Naive thymus-derived CD4-positive, alpha-beta T cell (primary cell): ENCODE data around the gene CALU. TPM values are rescaled to one million over a fixed set of nuclear protein-coding genes. Genes with fewer than 3 reads are reported as not detected.
A peak's percentile ranks its signal among the peaks of the same experiment; 100 is the strongest.

Experiments
- ATAC-seq: fragments of 150-1000 bp; cut with Tn5 transposase; 2 replicates; pipeline ENCODE4 v1.10.0; 2021; ENCODE audit warnings: mild to moderate bottlenecking, moderate library complexity
- CTCF ChIA-PET: fragments of 350-600 bp; sonication (Branson Sonifier 250); formaldehyde crosslinking; loops from one replicate; lab custom pipeline; 2021; ENCODE audit warnings: antibody characterized with exemption; lab: Charles Lee
- POLR2A ChIA-PET: fragments of 350-600 bp; sonication (Branson Sonifier 250); formaldehyde crosslinking; loops from one replicate; lab custom pipeline; 2021; ENCODE audit warnings: antibody characterized with exemption, inconsistent platforms; lab: Charles Lee
- DNase-seq, 9 donors: peaks; one replicate each; pipeline versions ENCODE4 v3.0.0 to v3.0.0-alpha.2; 2020 to 2022; ENCODE audit warnings: mixed read lengths in 1 of 9
- H3K27ac ChIP-seq: one replicate; pipeline ENCODE4 v1.7.0; 2013; ENCODE audit warnings: mild to moderate bottlenecking, low read depth, low read length, moderate library complexity
- H3K27me3 ChIP-seq, 2 donors: one replicate each; pipeline ENCODE4 v1.7.0; 2013; ENCODE audit warnings: low read length in 2 of 2, mild to moderate bottlenecking in 2 of 2, moderate library complexity in 2 of 2; ENCODE audit not compliant: control insufficient read depth in 2 of 2, insufficient read depth in 2 of 2
- H3K36me3 ChIP-seq, 3 experiments: 1 replicate in 2 of 3; 2 replicates in 1 of 3; pipeline ENCODE4 v1.7.0; 2013; ENCODE audit warnings: low read length in 3 of 3, mild to moderate bottlenecking in 3 of 3, moderate library complexity in 1 of 3; ENCODE audit not compliant: insufficient read depth in 3 of 3, control insufficient read depth in 2 of 3
- H3K4me1 ChIP-seq, 2 donors: one replicate each; pipeline ENCODE4 v1.7.0; 2013; ENCODE audit warnings: low read length in 2 of 2, mild to moderate bottlenecking in 2 of 2, moderate library complexity in 1 of 2; ENCODE audit not compliant: control insufficient read depth in 2 of 2, insufficient read depth in 2 of 2
- H3K4me3 ChIP-seq: 2 replicates; pipeline ENCODE4 v1.7.0; 2013; ENCODE audit warnings: mild to moderate bottlenecking, low read length
- H3K9me3 ChIP-seq, 3 experiments: 1 replicate in 2 of 3; 2 replicates in 1 of 3; pipeline ENCODE4 v1.7.0; 2013; ENCODE audit warnings: low read length in 3 of 3; ENCODE audit not compliant: control insufficient read depth in 2 of 3
- H3K27ac Mint-ChIP-seq, 9 donors: one replicate each; pipeline ENCODE4 v1.8.0; 2020 to 2022; ENCODE audit warnings: mixed read lengths in 9 of 9, mild to moderate bottlenecking in 8 of 9, moderate library complexity in 5 of 9, inconsistent platforms in 2 of 9
- H3K27me3 Mint-ChIP-seq, 5 donors: one replicate each; pipeline ENCODE4 v1.8.0; 2021 to 2022; ENCODE audit warnings: mixed read lengths in 5 of 5, mild to moderate bottlenecking in 1 of 5
- H3K36me3 Mint-ChIP-seq, 5 donors: one replicate each; pipeline ENCODE4 v1.8.0; 2020 to 2022; ENCODE audit warnings: mixed read lengths in 5 of 5, mild to moderate bottlenecking in 3 of 5, inconsistent platforms in 1 of 5
- H3K4me1 Mint-ChIP-seq, 7 donors: one replicate each; pipeline ENCODE4 v1.8.0; 2020 to 2022; ENCODE audit warnings: mixed read lengths in 7 of 7, mild to moderate bottlenecking in 3 of 7, inconsistent platforms in 1 of 7
- H3K4me3 Mint-ChIP-seq, 10 donors: one replicate each; pipeline ENCODE4 v1.8.0; 2020 to 2022; ENCODE audit warnings: mild to moderate bottlenecking in 10 of 10, mixed read lengths in 10 of 10, moderate library complexity in 6 of 10, inconsistent platforms in 2 of 10
- H3K9me3 Mint-ChIP-seq, 11 donors: one replicate each; pipeline ENCODE4 v1.8.0; 2020 to 2022; ENCODE audit warnings: mixed read lengths in 11 of 11, mild to moderate bottlenecking in 4 of 11, inconsistent platforms in 1 of 11, moderate library complexity in 1 of 11
- intact Hi-C, 2 donors: fragments of 100-400 bp; cut with micrococcal nuclease; formaldehyde crosslinking; loops; one replicate each; pipeline ENCODE4 v1.15.1; 2023
- polyA plus RNA-seq, 2 donors: library from polyadenylated mRNA; unstranded; fragments of 300-500 nt; fragmentation: Illumina TruSeq; gene quantifications; one replicate each; pipeline ENCODE4 v1.2.3, GENCODE V29; 2021
- total RNA-seq, 6 experiments: library from RNA in 5 of 6; stranded (reverse) in 5 of 6; gene quantifications; 1 replicate in 5 of 6; 2 replicates in 1 of 6; pipeline ENCODE4 v1.2.3 and lab custom pipeline; 2021 to 2026

CALU gene
- total and polyA plus RNA-seq, 7 experiments from 2014 or later = 18.6 to 36.2 (median 22.2) TPM

- peaks cover 6 to 29% (median 12%) of the 10 kb centered on the region in 7 donors for H3K4me1 Mint-ChIP-seq
- Histone ChIP-seq H3K36me3 (peaks cover 0 to 3% (median 0%) of the 10 kb centered on the region in 3 experiments), H3K27me3 (no peaks in the 10 kb centered on the region), H3K27ac (peak within 1 kb of the TSS; percentile 68), H3K9me3 (no peaks in the 10 kb centered on the region), H3K4me1 (peaks cover 0 to 3% of the 10 kb centered on the region in 2 donors), H3K4me3 (peak within 1 kb of the TSS; percentile 64)
- peaks cover 0 to 36% (median 0%) of the 10 kb centered on the region in 5 donors for H3K27me3 Mint-ChIP-seq
- no peaks in the 10 kb centered on the region for H3K9me3 Mint-ChIP-seq
- POLR2A ChIA-PET = interaction anchor here (0.6 to 1.1 kb wide), 4 partner anchors 10 to 72 kb away, joined by 4 read pairs; partner anchors contain the start of genes ATP6V1F and CALU
- H3K4me3 Mint-ChIP-seq = peak within 1 kb of the TSS; percentile 62 to 90 (median 80)
- peaks cover 0 to 8% (median 0%) of the 10 kb centered on the region in 5 donors for H3K36me3 Mint-ChIP-seq
- H3K27ac Mint-ChIP-seq = peak within 1 kb of the TSS in 5 of 9 donors; percentile 19 to 80 (median 56)
- intact Hi-C loops = loop anchor here (1.0 to 5.0 kb wide), 4 partner anchors 51 to 71 kb away; partner anchors contain the start of genes ATP6V1F (in 2 of the 2) and CALU (in 2 of the 2)
- CTCF ChIA-PET = no interaction called here
- peak; percentile 95 for ATAC-seq
- peak; percentile 67 to 82 (median 76) for DNase-seq
Measured at GRCh38 chr7:128791121-128791971, 52.2 kb downstream of the CALU start, which contains the start of gene CCDC136. CCDC136 (plus strand) TSS chr7:128791968; CDS start chr7:128792412, 444 bp downstream.

GRCh38 chr7:128791972-128792327, 52.8 kb downstream of the CALU start:
- H3K27ac ChIP-seq = peak overlapping the region; percentile 68
- H3K9me3 ChIP-seq = no peaks in the 10 kb centered on the region
- DNase-seq (no peak), ATAC-seq (no peak)
- no peaks in the 10 kb centered on the region for H3K9me3 Mint-ChIP-seq
- H3K27ac Mint-ChIP-seq = peak overlapping the region in 2 of 9 donors; percentile 19 to 80
- peaks cover 0 to 3% of the 10 kb centered on the region in 2 donors for H3K4me1 ChIP-seq
- peaks cover 0 to 9% (median 0%) of the 10 kb centered on the region in 5 donors for H3K36me3 Mint-ChIP-seq
- peak overlapping the region; percentile 64 for H3K4me3 ChIP-seq
- POLR2A ChIA-PET = no interaction called here
- no peaks in the 10 kb centered on the region for H3K27me3 ChIP-seq
- intact Hi-C loops = loop anchor here (1.0 to 5.0 kb wide), 4 partner anchors 50 to 70 kb away; partner anchors contain the start of genes ATP6V1F (in 2 of the 2) and CALU (in 2 of the 2)
- H3K27me3 Mint-ChIP-seq = peaks cover 0 to 32% (median 0%) of the 10 kb centered on the region in 5 donors
- H3K4me1 Mint-ChIP-seq = peaks cover 6 to 29% (median 12%) of the 10 kb centered on the region in 7 donors
- H3K4me3 Mint-ChIP-seq = peak overlapping the region; percentile 27 to 90 (median 80)
- CTCF ChIA-PET = no interaction called here
- H3K36me3 ChIP-seq = peaks cover 0 to 3% (median 0%) of the 10 kb centered on the region in 3 experiments

DNA sequence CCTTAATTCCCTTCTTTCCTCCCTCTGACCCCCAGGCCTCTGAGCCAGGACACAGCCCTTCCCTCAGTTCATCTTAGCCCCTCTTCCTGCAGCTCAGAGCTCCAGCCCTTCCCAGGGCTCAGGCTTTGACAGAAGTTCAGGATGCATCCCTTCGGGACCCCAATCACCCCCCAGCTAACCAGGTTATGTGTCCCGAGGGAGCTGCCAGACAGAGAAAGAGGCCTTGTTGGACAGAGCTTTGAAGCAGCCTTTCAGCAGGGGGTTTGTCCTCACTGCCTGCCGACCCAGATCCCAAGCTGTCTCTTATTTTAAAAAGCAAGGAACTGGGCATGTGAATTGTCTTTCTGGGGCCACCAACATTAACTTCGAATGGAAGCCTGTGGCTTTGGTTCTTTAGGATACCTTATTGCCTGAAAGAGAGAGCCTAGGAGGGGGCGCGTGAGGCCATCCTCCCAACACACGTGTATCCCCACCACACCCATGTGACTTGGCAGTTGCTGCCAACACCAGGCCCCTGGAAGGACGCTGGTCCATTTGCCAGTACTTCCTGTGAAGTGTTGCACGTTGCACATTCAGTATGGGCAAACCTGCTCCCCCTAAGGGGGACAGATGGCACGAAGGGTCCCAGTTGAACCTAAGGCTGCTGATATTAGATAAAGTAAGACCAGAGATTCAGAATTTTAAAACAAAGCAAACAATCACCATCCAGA, 53.5 kb downstream of the CALU start:
- no peaks in the 10 kb centered on the region for H3K9me3 Mint-ChIP-seq
- intact Hi-C loops = loop anchor here (5.0 kb wide), 3 partner anchors 50 to 70 kb away; partner anchors contain the start of genes ATP6V1F (in 2 of the 2) and CALU (in 1 of the 2)
- no peaks in the 10 kb centered on the region for H3K27me3 ChIP-seq
- no peaks in the 10 kb centered on the region for H3K9me3 ChIP-seq
- POLR2A ChIA-PET = no interaction called here
- H3K4me1 ChIP-seq = peaks cover 0 to 3% of the 10 kb centered on the region in 2 donors
- H3K36me3 Mint-ChIP-seq = peaks cover 0 to 15% (median 5%) of the 10 kb centered on the region in 5 donors
- no peak overlapping the region for H3K27ac ChIP-seq
- DNase-seq = no peak
- CTCF ChIA-PET = no interaction called here
- peak overlapping the region in 2 of 9 donors; percentile 38 to 56 for H3K27ac Mint-ChIP-seq
- no peak overlapping the region for H3K4me3 ChIP-seq
- peak overlapping the region; percentile 38 to 90 (median 72) for H3K4me3 Mint-ChIP-seq
- H3K36me3 ChIP-seq = peaks cover 0 to 3% (median 0%) of the 10 kb centered on the region in 3 experiments
- peaks cover 6 to 29% (median 12%) of the 10 kb centered on the region in 7 donors for H3K4me1 Mint-ChIP-seq
- ATAC-seq = no peak
- H3K27me3 Mint-ChIP-seq = peaks cover 0 to 28% (median 0%) of the 10 kb centered on the region in 5 donors

DNA sequence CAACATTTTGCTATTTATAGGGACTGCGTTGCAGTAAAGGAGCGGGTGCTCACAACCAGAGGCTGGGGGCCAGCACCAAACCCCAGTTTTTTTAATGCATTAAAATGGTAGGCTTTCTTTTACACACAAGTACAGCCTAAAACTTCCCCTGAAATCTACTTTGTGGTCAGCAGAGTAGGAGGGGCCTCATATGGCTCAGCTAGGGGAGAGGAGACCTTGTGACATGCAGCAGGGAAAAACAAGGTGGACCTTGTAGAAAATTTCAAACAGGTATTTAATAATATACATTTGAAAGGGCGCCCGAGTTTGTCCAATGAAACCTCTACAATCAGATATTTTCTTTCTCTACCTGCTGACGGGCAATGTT, 54.0 kb downstream of the CALU start:
- H3K27me3 ChIP-seq = no peaks in the 10 kb centered on the region
- no peak overlapping the region for H3K27ac ChIP-seq
- Mint-ChIP-seq H3K9me3 (no peaks in the 10 kb centered on the region), H3K27me3 (peaks cover 0 to 25% (median 0%) of the 10 kb centered on the region in 5 donors), H3K27ac (peak overlapping the region in 1 of 9 donors; percentile 56), H3K36me3 (peaks cover 0 to 16% (median 5%) of the 10 kb centered on the region in 5 donors), H3K4me1 (peaks cover 6 to 28% (median 12%) of the 10 kb centered on the region in 7 donors), H3K4me3 (peak overlapping the region in 5 of 10 donors; percentile 6 to 90 (median 62))
- POLR2A ChIA-PET = no interaction called here
- H3K36me3 ChIP-seq = peaks cover 0 to 3% (median 0%) of the 10 kb centered on the region in 3 experiments
- ATAC-seq (no peak), DNase-seq (no peak)
- H3K4me1 ChIP-seq = peaks cover 0 to 3% of the 10 kb centered on the region in 2 donors
- no peak overlapping the region for H3K4me3 ChIP-seq
- intact Hi-C loops = loop anchor here (5.0 kb wide), 3 partner anchors 49 to 69 kb away; partner anchors contain the start of genes ATP6V1F (in 2 of the 2) and CALU (in 1 of the 2)
- CTCF ChIA-PET = no interaction called here
- no peaks in the 10 kb centered on the region for H3K9me3 ChIP-seq

GRCh38 chr7:128794020-128794419, 54.9 kb downstream of the CALU start:
- CTCF ChIA-PET = interaction anchor here (0.8 kb wide), 1 partner anchor 92 kb away, joined by 3 read pairs; no protein-coding TSS in a partner anchor
- ATAC-seq (no peak), DNase-seq (peak in 4 of 9 donors; percentile 21 to 38 (median 34))
- H3K27ac ChIP-seq = no peak overlapping the region
- H3K9me3 Mint-ChIP-seq = no peaks in the 10 kb centered on the region
- peaks cover 0 to 3% of the 10 kb centered on the region in 2 donors for H3K4me1 ChIP-seq
- H3K27me3 ChIP-seq = no peaks in the 10 kb centered on the region
- no peak overlapping the region for H3K4me3 ChIP-seq
- intact Hi-C loops = loop anchor here (1.0 to 5.0 kb wide), 4 partner anchors 48 to 89 kb away; partner anchors contain the start of genes ATP6V1F (in 2 of the 2) and CALU (in 1 of the 2)
- H3K4me1 Mint-ChIP-seq = peaks cover 6 to 23% (median 12%) of the 10 kb centered on the region in 7 donors
- H3K27ac Mint-ChIP-seq = peak overlapping the region in 2 of 9 donors; percentile 69 to 77
- H3K9me3 ChIP-seq = no peaks in the 10 kb centered on the region
- peaks cover 0 to 16% (median 5%) of the 10 kb centered on the region in 5 donors for H3K36me3 Mint-ChIP-seq
- H3K27me3 Mint-ChIP-seq = peaks cover 0 to 17% (median 0%) of the 10 kb centered on the region in 5 donors
- peak overlapping the region in 3 of 10 donors; percentile 4 to 59 (median 21) for H3K4me3 Mint-ChIP-seq
- peaks cover 0 to 3% (median 0%) of the 10 kb centered on the region in 3 experiments for H3K36me3 ChIP-seq
- POLR2A ChIA-PET = no interaction called here
